Omental fat pad (tissue), 4 donors: Measurements from ENCODE around the gene PSME4. TPM values are rescaled to one million over a fixed set of nuclear protein-coding genes. Genes with fewer than 3 reads are reported as not detected.
"Not testable (repeated sequence)": the region's sequence is repeated elsewhere in the genome, so short reads cannot be mapped to it uniquely, and the experiment has no call there.

Experiments used
- ATAC-seq: fragments of 150-250 bp; one replicate; pipeline ENCODE4 v1.9.1; 2016; ENCODE audit warnings: mild to moderate bottlenecking, moderate library complexity; ENCODE audit not compliant: low FRiP score
- DNase-seq: peaks from one replicate; pipeline ENCODE4 v3.0.0-alpha.2; 2019; ENCODE audit warnings: low spot score
- total RNA-seq, 4 donors: library from RNA; depleted of rRNA; stranded (reverse); fragments of >200 nt; gene quantifications; one replicate each; pipeline ENCODE4 v1.1.0, GENCODE V29; 2016
- TF ChIP-seq, protein P1 (sequence below), 3 donors: fragments of 450-650 bp; IDR thresholded peaks; one replicate each; pipeline ENCODE4 v1.5.1; 2016 to 2017; ENCODE audit warnings: antibody characterized with exemption in 3 of 3, mild to moderate bottlenecking in 3 of 3, moderate library complexity in 2 of 3

The PSME4 gene
- total RNA-seq, 4 donors from 2014 or later: 35.8 to 97.9 (median 45.5) TPM

GRCh38 chr2:53964257-53964952 lies 6.4 kb downstream of the PSME4 start:
- ATAC-seq: no peak
- TF ChIP-seq, protein P1, sequence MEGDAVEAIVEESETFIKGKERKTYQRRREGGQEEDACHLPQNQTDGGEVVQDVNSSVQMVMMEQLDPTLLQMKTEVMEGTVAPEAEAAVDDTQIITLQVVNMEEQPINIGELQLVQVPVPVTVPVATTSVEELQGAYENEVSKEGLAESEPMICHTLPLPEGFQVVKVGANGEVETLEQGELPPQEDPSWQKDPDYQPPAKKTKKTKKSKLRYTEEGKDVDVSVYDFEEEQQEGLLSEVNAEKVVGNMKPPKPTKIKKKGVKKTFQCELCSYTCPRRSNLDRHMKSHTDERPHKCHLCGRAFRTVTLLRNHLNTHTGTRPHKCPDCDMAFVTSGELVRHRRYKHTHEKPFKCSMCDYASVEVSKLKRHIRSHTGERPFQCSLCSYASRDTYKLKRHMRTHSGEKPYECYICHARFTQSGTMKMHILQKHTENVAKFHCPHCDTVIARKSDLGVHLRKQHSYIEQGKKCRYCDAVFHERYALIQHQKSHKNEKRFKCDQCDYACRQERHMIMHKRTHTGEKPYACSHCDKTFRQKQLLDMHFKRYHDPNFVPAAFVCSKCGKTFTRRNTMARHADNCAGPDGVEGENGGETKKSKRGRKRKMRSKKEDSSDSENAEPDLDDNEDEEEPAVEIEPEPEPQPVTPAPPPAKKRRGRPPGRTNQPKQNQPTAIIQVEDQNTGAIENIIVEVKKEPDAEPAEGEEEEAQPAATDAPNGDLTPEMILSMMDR (IDR thresholded peaks at IDR 0.05): no peak

GRCh38 chr2:53961478-53962216 lies 9.1 kb downstream of the PSME4 start:
- not testable (repeated sequence) for ATAC-seq, DNase-seq

More at GRCh38 chr2:53964257-53964952, 6.4 kb downstream of the PSME4 start:
- no peak for DNase-seq

DNA sequence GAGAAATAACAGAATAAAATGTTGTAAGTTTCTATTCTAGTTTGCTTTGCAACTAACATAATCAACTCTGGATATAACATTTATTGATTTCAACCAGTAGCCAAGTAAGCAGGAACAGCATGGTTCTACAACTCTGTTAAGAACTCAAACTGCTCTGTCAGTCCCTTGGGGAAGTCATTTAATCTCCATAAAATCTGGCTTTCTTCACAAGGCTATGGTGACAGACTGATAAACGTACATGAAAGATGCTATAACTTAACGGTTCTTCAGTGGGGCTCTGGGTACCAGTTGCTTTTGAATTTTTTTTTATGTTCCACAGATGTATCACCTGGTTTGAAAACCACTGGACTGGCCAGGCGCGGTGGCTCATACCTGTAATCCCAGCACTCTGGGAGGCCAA lies 10.3 kb downstream of the PSME4 start:
- TF ChIP-seq, protein P1 (IDR thresholded peaks at IDR 0.05): no peak
- DNase-seq: no peak
- ATAC-seq: no peak

DNA sequence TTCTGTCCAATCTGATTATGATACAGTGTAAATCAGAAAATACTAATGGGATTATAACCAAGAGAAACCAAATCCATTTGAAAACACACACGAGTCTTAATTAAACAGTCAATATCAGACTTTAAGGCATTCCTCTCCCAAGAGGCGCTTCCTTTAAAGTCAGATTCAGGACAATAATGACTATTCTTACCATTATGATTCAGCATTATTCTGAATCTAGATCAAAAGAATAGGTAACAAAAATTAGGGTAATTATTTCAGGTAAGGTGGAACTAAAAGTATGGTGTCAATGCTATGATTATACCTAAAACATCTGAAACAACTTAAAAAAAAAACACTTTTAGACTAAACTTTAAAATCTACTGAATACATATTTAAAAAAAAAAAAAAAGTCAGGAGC lies 12.3 kb downstream of the PSME4 start:
- TF ChIP-seq, protein P1 (IDR thresholded peaks at IDR 0.05): no peak
- DNase-seq: no peak
- no peak for ATAC-seq

DNA sequence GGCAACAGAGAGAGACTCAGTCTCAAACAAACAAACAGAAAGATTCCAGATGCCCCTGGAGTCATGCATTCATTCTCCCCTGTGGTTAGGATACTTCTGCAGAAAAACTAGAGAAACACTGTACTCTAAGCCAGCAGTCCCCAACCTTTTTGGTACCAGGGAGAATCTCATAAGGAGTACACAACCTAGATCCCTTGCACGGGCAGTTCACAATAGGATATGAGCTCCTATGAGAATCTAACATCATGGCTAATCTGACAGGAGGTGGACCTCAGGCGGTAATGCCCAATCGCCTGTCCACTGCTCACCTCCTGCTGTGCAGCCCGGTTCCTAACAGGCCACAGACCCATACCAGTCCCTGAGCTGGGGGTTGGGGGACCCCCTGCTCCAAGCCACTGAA lies 18.3 kb downstream of the PSME4 start:
- no peak for ATAC-seq
- TF ChIP-seq, protein P1 (IDR thresholded peaks at IDR 0.05): no peak
- no peak for DNase-seq

- TF ChIP-seq, protein P1 (IDR thresholded peaks at IDR 0.05): no peak
- DNase-seq: no peak
- ATAC-seq: no peak
Measured at GRCh38 chr2:53949457-53949856, 21.3 kb downstream of the PSME4 start.

DNA sequence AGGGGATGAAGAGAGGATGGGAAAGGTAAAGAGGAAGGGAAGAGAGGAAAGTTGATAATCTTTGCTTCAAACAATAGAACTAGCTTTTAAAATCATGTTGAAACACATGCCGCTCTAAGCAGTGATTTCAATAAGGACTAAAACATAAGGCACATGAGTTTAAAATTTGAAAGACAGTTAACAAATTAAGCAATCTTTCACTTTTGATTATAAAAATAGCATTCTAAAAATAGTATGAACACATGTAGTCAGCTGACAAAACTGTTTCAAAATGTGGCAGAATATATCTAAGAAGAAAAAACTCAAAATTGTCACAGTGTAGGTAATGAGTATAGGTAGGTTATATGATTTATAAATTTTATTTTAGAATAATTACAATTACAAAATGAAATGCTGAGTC lies 25.3 kb downstream of the PSME4 start:
- TF ChIP-seq, protein P1 (IDR thresholded peaks at IDR 0.05): no peak
- DNase-seq (no peak), ATAC-seq (no peak)
